Endothelial cell of umbilical vein (primary cell): ENCODE results near the gene CD320. TPM values are rescaled to one million over a fixed set of nuclear protein-coding genes. Genes with fewer than 3 reads are reported as not detected.

Experiments used
- BruUV-seq: library from RNA; stranded (reverse); fragments of 400-500 nt; replicated peaks from 2 replicates; lab custom pipeline; 2021; lab: Mats Ljungman, UMichigan
- CTCF ChIA-PET: fragments of 300-600, 350-600 bp; sonication (Branson Sonifier 250); formaldehyde crosslinking; loops from one replicate; lab custom pipeline; 2021; ENCODE audit warnings: antibody characterized with exemption, inconsistent platforms; lab: Charles Lee
- POLR2A ChIA-PET: fragments of 300-600, 350-600 bp; sonication (Branson Sonifier 250); formaldehyde crosslinking; loops from one replicate; lab custom pipeline; 2021; ENCODE audit warnings: antibody characterized with exemption, inconsistent platforms; lab: Charles Lee
- DNase-seq: peaks from one replicate; pipeline ENCODE4 v3.0.0-alpha.2; 2011; ENCODE audit warnings: low read depth, low spot score
- FAIRE-seq: peaks from 2 replicates; lab custom pipeline; 2011; peaks lifted over from hg19 to GRCh38; lab: Jason Lieb, UNC
- H2AFZ ChIP-seq: 2 replicates; pipeline ENCODE4 v1.6.0; 2012; ENCODE audit warnings: low read depth, low read length, control low read depth, inconsistent platforms
- H3K27ac ChIP-seq: 2 replicates; pipeline ENCODE4 v1.5.1; 2011; ENCODE audit warnings: low read depth, mild to moderate bottlenecking, control low read depth, low read length, moderate library complexity; ENCODE audit not compliant: insufficient read depth
- H3K27me3 ChIP-seq, 2 experiments: 2 replicates each; pipeline versions ENCODE4 v1.6.0 to v1.6.1; 2011; ENCODE audit warnings: low read length in 2 of 2, mixed read lengths in 1 of 2; ENCODE audit not compliant: control insufficient read depth in 2 of 2, insufficient read depth in 2 of 2
- H3K36me3 ChIP-seq, 2 experiments: 2 replicates in 1 of 2; 3 replicates in 1 of 2; pipeline ENCODE4 v1.5.1; 2011; ENCODE audit warnings: low read length in 2 of 2, mild to moderate bottlenecking in 1 of 2, moderate library complexity in 1 of 2; ENCODE audit not compliant: control insufficient read depth in 2 of 2, insufficient read depth in 2 of 2; ENCODE audit errors: extremely low read depth in 1 of 2
- H3K4me1 ChIP-seq: 3 replicates; pipeline ENCODE4 v1.5.1; 2011; ENCODE audit warnings: mild to moderate bottlenecking, low read length; ENCODE audit not compliant: control insufficient read depth, insufficient read depth; ENCODE audit errors: extremely low read depth
- H3K4me2 ChIP-seq: 2 replicates; pipeline ENCODE4 v1.6.1; 2011; ENCODE audit warnings: low read length, control low read depth, mixed read lengths; ENCODE audit not compliant: insufficient read depth
- H3K4me3 ChIP-seq, 3 experiments: fragments of 200-600 bp in 1 of 3; sonication (generic), shearing (Covaris generic) in 1 of 3; replicated peaks in 1 of 3; 2 replicates each; pipeline ENCODE4 v1.5.1; 2011 to 2016; ENCODE audit warnings: control low read depth in 3 of 3, low read length in 3 of 3, mild to moderate bottlenecking in 2 of 3, inconsistent platforms in 1 of 3, low read depth in 1 of 3, moderate library complexity in 1 of 3; ENCODE audit not compliant: insufficient read depth in 1 of 3
- H3K79me2 ChIP-seq: 2 replicates; pipeline ENCODE4 v1.6.0; 2012; ENCODE audit warnings: low read length, inconsistent platforms; ENCODE audit not compliant: control insufficient read depth, insufficient read depth
- H3K9ac ChIP-seq: replicated peaks from 2 replicates; pipeline ENCODE3; 2011; ENCODE audit warnings: low read length, control low read depth; ENCODE audit not compliant: insufficient read depth; ENCODE audit errors: extremely low read depth
- H3K9me1 ChIP-seq: replicated peaks from 3 replicates; pipeline ENCODE4 v1.6.0; 2011; ENCODE audit warnings: mild to moderate bottlenecking, low read length; ENCODE audit not compliant: control insufficient read depth, insufficient read depth; ENCODE audit errors: extremely low read depth
- H3K9me3 ChIP-seq: replicated peaks from 2 replicates; pipeline ENCODE4 v1.5.1; 2012; ENCODE audit warnings: low read length, inconsistent platforms; ENCODE audit not compliant: control insufficient read depth, insufficient read depth
- H4K20me1 ChIP-seq: replicated peaks from 2 replicates; pipeline ENCODE3; 2011; ENCODE audit warnings: mild to moderate bottlenecking, low read length; ENCODE audit not compliant: control insufficient read depth, insufficient read depth; ENCODE audit errors: extremely low read depth
- CTCF ChIP-seq, 2 donors: IDR thresholded peaks; 1 replicate in 1 of 2; 2 replicates in 1 of 2; pipeline ENCODE4 v1.5.1; 2011; ENCODE audit warnings: low read length in 2 of 2, mild to moderate bottlenecking in 2 of 2, moderate library complexity in 2 of 2, control low read depth in 1 of 2, inconsistent platforms in 1 of 2, low read depth in 1 of 2; ENCODE audit not compliant: insufficient read depth in 1 of 2; ENCODE audit errors: extremely low read depth in 1 of 2
- EZH2 ChIP-seq: IDR thresholded peaks from 2 replicates; pipeline ENCODE4 v1.6.1; 2012; ENCODE audit warnings: borderline replicate concordance, low read depth, mild to moderate bottlenecking, moderate library complexity, low read length, inconsistent platforms; ENCODE audit not compliant: severe bottlenecking
- FOS ChIP-seq: IDR thresholded peaks from 2 replicates; pipeline ENCODE4 v1.6.1; 2011; ENCODE audit warnings: mild to moderate bottlenecking, low read length, moderate library complexity, borderline replicate concordance; ENCODE audit not compliant: insufficient read depth
- GATA2 ChIP-seq: IDR thresholded peaks from 2 replicates; pipeline ENCODE4 v1.7.0; 2011; ENCODE audit warnings: low read depth, mild to moderate bottlenecking, moderate library complexity, mixed read lengths, low read length; ENCODE audit not compliant: insufficient read length, insufficient read depth
- JUN ChIP-seq: IDR thresholded peaks from 2 replicates; pipeline ENCODE4 v1.6.1; 2011; ENCODE audit warnings: borderline replicate concordance, low read depth; ENCODE audit not compliant: insufficient read length, insufficient read depth
- MYC ChIP-seq: IDR thresholded peaks from one replicate; pipeline ENCODE4 v1.6.1; 2011; ENCODE audit warnings: mild to moderate bottlenecking, low read depth, low read length
- POLR2A ChIP-seq: IDR thresholded peaks from 2 replicates; pipeline ENCODE4 v1.6.1; 2012; ENCODE audit warnings: low read depth, mild to moderate bottlenecking, control low read depth, low read length
- POLR2AphosphoS5 ChIP-seq: IDR thresholded peaks from 2 replicates; pipeline ENCODE4 v1.6.1; 2012; ENCODE audit warnings: low read depth, mild to moderate bottlenecking, control low read depth, low read length, moderate library complexity; ENCODE audit not compliant: insufficient read depth
- dilution Hi-C: fragments of 300-500 bp; cut with MboI; formaldehyde crosslinking; loops from one replicate; pipeline ENCODE4 v1.15.0; 2019; ENCODE audit warnings: low sequenced_read_pairs; ENCODE audit not compliant: extremely low pct_ligation_motif_present
- intact Hi-C: fragments of 100-400 bp; cut with micrococcal nuclease; formaldehyde crosslinking; loops from one replicate; pipeline ENCODE4 v1.10.0; 2022
- polyA plus RNA-seq, 4 experiments: library from polyadenylated mRNA; depleted of rRNA in 3 of 4; stranded (reverse) in 3 of 4; unstranded in 1 of 4; fragments of >200 nt; gene quantifications; 2 replicates each; pipeline versions ENCODE4 v1.2.1 to v1.2.3, GENCODE V29; 2011 to 2012; ENCODE audit warnings: missing spikeins in 1 of 4
- total RNA-seq: library from RNA; stranded (reverse); gene quantifications from 2 replicates; pipeline ENCODE4 v1.2.3, GENCODE V29; 2021
- TF ChIP-seq, protein P1 (sequence below): IDR thresholded peaks from 2 replicates; pipeline ENCODE4 v1.6.1; 2011; ENCODE audit not compliant: insufficient read depth, insufficient read length

CD320 gene
- total and polyA plus RNA-seq, 2 donors (not counting 3 experiments of a cell fraction or from before 2014, with no cell fraction given) = 84.9 to 190 TPM

- Histone ChIP-seq H3K27ac (no peak overlapping the region), H3K4me2 (no peak overlapping the region), H3K9me1 (no peaks in the 10 kb centered on the region), H3K4me3 (no peak overlapping the region), H3K4me1 (peaks cover 16% of the 10 kb centered on the region), H3K9me3 (no peaks in the 10 kb centered on the region), H3K27me3 (no peaks in the 10 kb centered on the region), H4K20me1 (no peaks in the 10 kb centered on the region), H3K79me2 (peaks cover 8% of the 10 kb centered on the region), H3K36me3 (peaks cover 0 to 3% of the 10 kb centered on the region in 2 experiments), H3K9ac (no peak overlapping the region), H2AFZ (no peak overlapping the region)
- dilution Hi-C loops = no loop called here
- POLR2A ChIA-PET = interaction anchor here (1.0 kb wide), 1 partner anchor 202 kb away, joined by 3 read pairs; the partner anchor contains the start of gene ZNF414
- peak; percentile 47 for DNase-seq
- BruUV-seq = no TSS peak
- TF ChIP-seq CTCF (IDR thresholded peaks at IDR 0.05; ENCODE audit: extremely low read depth in 1 of 2, insufficient read depth in 1 of 2, low read depth in 1 of 2, low read length in 2 of 2) (no peak), FOS (no peak), POLR2AphosphoS5 (no peak), MYC (no peak), POLR2A (no peak), GATA2 (no peak), EZH2 (no peak), JUN (no peak)
- TF ChIP-seq, protein P1, sequence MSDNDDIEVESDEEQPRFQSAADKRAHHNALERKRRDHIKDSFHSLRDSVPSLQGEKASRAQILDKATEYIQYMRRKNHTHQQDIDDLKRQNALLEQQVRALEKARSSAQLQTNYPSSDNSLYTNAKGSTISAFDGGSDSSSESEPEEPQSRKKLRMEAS = no peak
- CTCF ChIA-PET = interaction anchor here (1.3 kb wide), 1 partner anchor 23 kb away, joined by 3 read pairs; no protein-coding TSS in a partner anchor
- intact Hi-C loops = loop anchor here (10.0 kb wide), 1 partner anchor 47 kb away; no protein-coding TSS in a partner anchor
- peak; percentile 60 for FAIRE-seq
These were observed 3.5 kb upstream of the CD320 start for GRCh38 chr19:8311461-8312260.
